Measurements from ENCODE around the gene DCUN1D4.

DCUN1D4 gene

GRCh38 chr4:51835079-51835478 is 7.9 kb upstream of the DCUN1D4 start:
- Histone ChIP-seq H3K4me3 (replicated peaks; ENCODE audit: insufficient read depth, low read length) (no peak overlapping the region), H3K27me3 (ENCODE audit: insufficient read depth, poor library complexity, severe bottlenecking) (no peaks in the 10 kb centered on the region), H3K27ac (replicated peaks) (no peak overlapping the region)
- TF ChIP-seq REST (IDR thresholded peaks at IDR 0.05; ENCODE audit: insufficient replicate concordance, low read depth) (no peak), GABPA (IDR thresholded peaks at IDR 0.05; ENCODE audit: low read depth) (no peak), POLR2AphosphoS5 (IDR thresholded peaks at IDR 0.05; ENCODE audit: low read depth) (no peak), SPI1 (IDR thresholded peaks at IDR 0.05; ENCODE audit: borderline replicate concordance, low read depth) (no peak), CTCF (IDR thresholded peaks at IDR 0.05; ENCODE audit: insufficient read depth, low read length) (no peak)
- DNase-seq (ENCODE audit: low read depth in 1 of 2, low spot score in 1 of 2) = no peak

- Histone ChIP-seq H3K27ac (replicated peaks) (no peak overlapping the region; the same call in 1 of the 2 replicates), H3K4me3 (replicated peaks; ENCODE audit: insufficient read depth, low read length) (no peak overlapping the region), H3K27me3 (ENCODE audit: insufficient read depth, poor library complexity, severe bottlenecking) (no peaks in the 10 kb centered on the region)
- TF ChIP-seq POLR2AphosphoS5 (IDR thresholded peaks at IDR 0.05; ENCODE audit: low read depth) (no peak), REST (IDR thresholded peaks at IDR 0.05; ENCODE audit: insufficient replicate concordance, low read depth) (no peak), GABPA (IDR thresholded peaks at IDR 0.05; ENCODE audit: low read depth) (no peak), SPI1 (IDR thresholded peaks at IDR 0.05; ENCODE audit: borderline replicate concordance, low read depth) (no peak), CTCF (IDR thresholded peaks at IDR 0.05; ENCODE audit: insufficient read depth, low read length) (no peak)
- no peak for DNase-seq (ENCODE audit: low read depth in 1 of 2, low spot score in 1 of 2)
These were observed 7.1 kb upstream of the DCUN1D4 start for GRCh38 chr4:51835855-51836254.

GRCh38 chr4:51836549-51836948 is 6.4 kb upstream of the DCUN1D4 start:
- TF ChIP-seq REST (IDR thresholded peaks at IDR 0.05; ENCODE audit: insufficient replicate concordance, low read depth) = no peak
- peak; percentile 21 to 53 for DNase-seq (ENCODE audit: low read depth in 1 of 2, low spot score in 1 of 2)
- no peaks in the 10 kb centered on the region for H3K27me3 ChIP-seq (ENCODE audit: insufficient read depth, poor library complexity, severe bottlenecking)
- H3K4me3 ChIP-seq (replicated peaks; ENCODE audit: insufficient read depth, low read length) = no peak overlapping the region
- H3K27ac ChIP-seq (replicated peaks) = no peak overlapping the region; the same call in 1 of the 2 replicates

GRCh38 chr4:51840781-51841180 is 2.2 kb upstream of the DCUN1D4 start:
- H3K4me3 ChIP-seq (replicated peaks; ENCODE audit: insufficient read depth, low read length) = no peak overlapping the region
- TF ChIP-seq REST (IDR thresholded peaks at IDR 0.05; ENCODE audit: insufficient replicate concordance, low read depth) = no peak
- TF ChIP-seq SPI1 (IDR thresholded peaks at IDR 0.05; ENCODE audit: borderline replicate concordance, low read depth) = no peak
- TF ChIP-seq GABPA (IDR thresholded peaks at IDR 0.05; ENCODE audit: low read depth) = no peak
- no peak for TF ChIP-seq CTCF (IDR thresholded peaks at IDR 0.05; ENCODE audit: insufficient read depth, low read length)
- no peak for TF ChIP-seq POLR2AphosphoS5 (IDR thresholded peaks at IDR 0.05; ENCODE audit: low read depth)

More at GRCh38 chr4:51840781-51841180, 2.2 kb upstream of the DCUN1D4 start:
- Histone ChIP-seq H3K27ac (replicated peaks) (no peak overlapping the region), H3K27me3 (ENCODE audit: insufficient read depth, poor library complexity, severe bottlenecking) (no peaks in the 10 kb centered on the region)
- DNase-seq (ENCODE audit: low read depth in 1 of 2, low spot score in 1 of 2) = no peak
